Hepatocyte (in vitro differentiated cells): ENCODE data around the gene GRAP2. TPM values are rescaled to one million over a fixed set of nuclear protein-coding genes. Genes with fewer than 3 reads are reported as not detected.

Experiments
- DNase-seq: peaks from one replicate; pipeline ENCODE4 v3.0.0-alpha.2; 2016; ENCODE audit warnings: low spot score
- H2AFZ ChIP-seq: fragments of 200-600 bp; sonication (generic); 2 replicates; pipeline ENCODE4 v1.6.0; 2016; ENCODE audit warnings: antibody characterized with exemption, mild to moderate bottlenecking
- H3K27ac ChIP-seq: fragments of 200-600 bp; sonication (generic); 2 replicates; pipeline ENCODE4 v1.5.1; 2016; ENCODE audit warnings: mild to moderate bottlenecking
- H3K27me3 ChIP-seq: fragments of 200-600 bp; sonication (generic); 2 replicates; pipeline ENCODE4 v1.6.1; 2016
- H3K36me3 ChIP-seq: fragments of 200-600 bp; sonication (generic); replicated peaks from 2 replicates; pipeline ENCODE4 v1.5.1; 2016; ENCODE audit warnings: low read depth; ENCODE audit not compliant: insufficient read depth
- H3K4me1 ChIP-seq: fragments of 200-600 bp; sonication (generic); 2 replicates; pipeline ENCODE4 v1.5.1; 2016; ENCODE audit warnings: mild to moderate bottlenecking, moderate library complexity; ENCODE audit not compliant: insufficient read depth
- H3K4me2 ChIP-seq: fragments of 200-600 bp; sonication (generic); 2 replicates; pipeline ENCODE4 v1.6.0; 2016
- H3K4me3 ChIP-seq: fragments of 200-600 bp; sonication (generic); 2 replicates; pipeline ENCODE4 v1.5.1; 2016; ENCODE audit warnings: mild to moderate bottlenecking
- H3K79me2 ChIP-seq: fragments of 200-600 bp; sonication (generic); 2 replicates; pipeline ENCODE4 v1.6.0; 2017; ENCODE audit warnings: mild to moderate bottlenecking
- H3K9me2 ChIP-seq: fragments of 200-600 bp; sonication (generic); replicated peaks from 2 replicates; pipeline ENCODE4 v1.6.0; 2017; ENCODE audit warnings: mild to moderate bottlenecking; ENCODE audit not compliant: insufficient read depth
- H3K9me3 ChIP-seq: fragments of 200-600 bp; sonication (generic); 2 replicates; pipeline ENCODE4 v1.5.1; 2016; ENCODE audit warnings: low read depth, mild to moderate bottlenecking
- H4K20me1 ChIP-seq: fragments of 200-600 bp; sonication (generic); 2 replicates; pipeline ENCODE4 v1.6.0; 2016; ENCODE audit warnings: mild to moderate bottlenecking; ENCODE audit not compliant: insufficient read depth, poor library complexity, severe bottlenecking
- EZH2 ChIP-seq: fragments of 200-600 bp; sonication (generic); IDR thresholded peaks from 2 replicates; pipeline ENCODE4 v1.6.1; 2016; ENCODE audit warnings: antibody characterized with exemption, mild to moderate bottlenecking, borderline replicate concordance
- EZH2phosphoT487 ChIP-seq: fragments of 200-600 bp; sonication (generic); IDR thresholded peaks from one replicate; pipeline ENCODE4 v1.6.1; 2018; ENCODE audit warnings: antibody characterized with exemption, mild to moderate bottlenecking, low read depth, moderate library complexity; ENCODE audit not compliant: unreplicated experiment, severe bottlenecking
- WGBS: methylation state at CpG from one replicate; pipeline ENCODE4 v1.1.6; 2016; ENCODE audit warnings: low lambda C conversion rate; ENCODE audit errors: missing lambda C conversion rate; 5-methylcytosine and 5-hydroxymethylcytosine counted together
- polyA plus RNA-seq: library from polyadenylated mRNA; unstranded; fragments of >200 nt; fragmentation: Nextera tagmentation; extraction: Ambion mirVana; gene quantifications from 2 replicates; pipeline ENCODE4 v1.2.1, GENCODE V29; 2016
- total RNA-seq: library from RNA; depleted of rRNA; stranded (reverse); fragments of >200 nt; gene quantifications from 2 replicates; pipeline ENCODE4 v1.2.3, GENCODE V29; 2014
- TF ChIP-seq, protein P1 (sequence below): fragments of 200-600 bp; sonication (generic); IDR thresholded peaks from 2 replicates; pipeline ENCODE4 v1.5.1; 2016; ENCODE audit warnings: antibody characterized with exemption, mild to moderate bottlenecking; ENCODE audit not compliant: poor library complexity

GRAP2 gene
- total and polyA plus RNA-seq, 2 experiments from 2014 or later: 0.51 TPM; not detected in 1

DNA sequence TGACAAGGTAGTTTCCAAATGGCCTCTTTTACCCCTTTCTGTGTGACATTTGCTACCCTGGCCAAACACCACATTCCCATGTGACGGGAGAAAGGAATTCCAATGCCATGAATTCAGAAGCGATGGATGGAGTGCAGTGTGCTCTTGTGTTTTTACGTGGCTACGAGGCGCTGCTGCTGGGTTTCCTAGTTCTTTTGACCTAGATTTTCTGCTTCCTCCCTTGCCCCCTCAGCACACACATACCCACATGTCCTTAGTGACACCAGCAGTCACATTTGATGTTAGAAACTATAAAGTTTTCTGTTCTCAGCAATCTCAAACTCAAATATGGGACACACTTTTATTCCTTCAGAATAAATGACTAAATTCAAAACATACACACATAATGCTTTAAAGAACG, 51.5 kb downstream of the GRAP2 start:
- DNase-seq: no peak
- no peak overlapping the region for H3K27ac ChIP-seq
- H2AFZ ChIP-seq: no peak overlapping the region
- no peaks in the 10 kb centered on the region for H3K9me3 ChIP-seq
- H4K20me1 ChIP-seq: no peaks in the 10 kb centered on the region
- WGBS: 85% methylated on average over 6 of the region's 6 CpGs
- no peak overlapping the region for H3K4me2 ChIP-seq
- H3K9me2 ChIP-seq: no peaks in the 10 kb centered on the region
- H3K27me3 ChIP-seq: no peaks in the 10 kb centered on the region
- no peaks in the 10 kb centered on the region for H3K36me3 ChIP-seq
- H3K4me1 ChIP-seq: no peaks in the 10 kb centered on the region
- H3K4me3 ChIP-seq: no peak overlapping the region
- TF ChIP-seq, protein P1, sequence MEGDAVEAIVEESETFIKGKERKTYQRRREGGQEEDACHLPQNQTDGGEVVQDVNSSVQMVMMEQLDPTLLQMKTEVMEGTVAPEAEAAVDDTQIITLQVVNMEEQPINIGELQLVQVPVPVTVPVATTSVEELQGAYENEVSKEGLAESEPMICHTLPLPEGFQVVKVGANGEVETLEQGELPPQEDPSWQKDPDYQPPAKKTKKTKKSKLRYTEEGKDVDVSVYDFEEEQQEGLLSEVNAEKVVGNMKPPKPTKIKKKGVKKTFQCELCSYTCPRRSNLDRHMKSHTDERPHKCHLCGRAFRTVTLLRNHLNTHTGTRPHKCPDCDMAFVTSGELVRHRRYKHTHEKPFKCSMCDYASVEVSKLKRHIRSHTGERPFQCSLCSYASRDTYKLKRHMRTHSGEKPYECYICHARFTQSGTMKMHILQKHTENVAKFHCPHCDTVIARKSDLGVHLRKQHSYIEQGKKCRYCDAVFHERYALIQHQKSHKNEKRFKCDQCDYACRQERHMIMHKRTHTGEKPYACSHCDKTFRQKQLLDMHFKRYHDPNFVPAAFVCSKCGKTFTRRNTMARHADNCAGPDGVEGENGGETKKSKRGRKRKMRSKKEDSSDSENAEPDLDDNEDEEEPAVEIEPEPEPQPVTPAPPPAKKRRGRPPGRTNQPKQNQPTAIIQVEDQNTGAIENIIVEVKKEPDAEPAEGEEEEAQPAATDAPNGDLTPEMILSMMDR: no peak
- TF ChIP-seq EZH2phosphoT487: no peak
- TF ChIP-seq EZH2: no peak
- no peaks in the 10 kb centered on the region for H3K79me2 ChIP-seq

GRCh38 chr22:39953101-39953500, 52.2 kb downstream of the GRAP2 start:
- Histone ChIP-seq H4K20me1 (no peaks in the 10 kb centered on the region), H3K79me2 (no peaks in the 10 kb centered on the region), H3K4me1 (no peaks in the 10 kb centered on the region), H3K9me3 (no peaks in the 10 kb centered on the region), H3K36me3 (no peaks in the 10 kb centered on the region), H3K4me2 (no peak overlapping the region), H3K27me3 (no peaks in the 10 kb centered on the region), H3K27ac (no peak overlapping the region), H3K9me2 (no peaks in the 10 kb centered on the region), H2AFZ (no peak overlapping the region), H3K4me3 (no peak overlapping the region)
- TF ChIP-seq EZH2 (no peak), EZH2phosphoT487 (no peak)
- TF ChIP-seq, protein P1: no peak
- no peak for DNase-seq
- 83% methylated on average over 2 of the region's 2 CpGs for WGBS

DNA sequence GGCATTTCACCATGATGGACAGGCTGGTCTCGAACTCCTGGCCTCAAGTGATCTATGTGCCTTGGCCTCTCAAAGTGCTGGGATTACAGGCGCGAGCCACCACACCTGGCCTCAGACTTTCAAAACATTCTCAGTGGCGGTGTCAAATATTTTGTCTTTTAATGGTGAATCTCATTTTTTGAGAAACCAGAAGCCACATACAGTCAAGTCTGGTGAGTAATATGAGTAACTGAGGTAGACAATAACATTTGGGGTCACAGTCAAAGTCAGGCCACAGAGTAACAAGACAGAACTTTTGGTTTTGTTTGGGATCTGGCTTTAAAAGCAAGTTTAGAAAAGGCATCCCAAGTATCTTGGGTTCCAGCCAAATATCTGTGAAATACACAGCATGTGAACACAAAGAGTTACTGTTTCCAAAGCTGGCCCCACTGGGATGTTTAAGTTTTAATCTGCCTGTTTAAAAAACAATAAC, 53.7 kb downstream of the GRAP2 start:
- no peaks in the 10 kb centered on the region for H3K36me3 ChIP-seq
- 96% methylated on average over 4 of the region's 4 CpGs for WGBS
- no peaks in the 10 kb centered on the region for H4K20me1 ChIP-seq
- no peak for DNase-seq
- H3K4me2 ChIP-seq: no peak overlapping the region
- H3K4me3 ChIP-seq: no peak overlapping the region
- no peaks in the 10 kb centered on the region for H3K9me2 ChIP-seq
- no peak overlapping the region for H3K27ac ChIP-seq
- no peaks in the 10 kb centered on the region for H3K27me3 ChIP-seq
- TF ChIP-seq EZH2 (no peak), EZH2phosphoT487 (no peak)
- TF ChIP-seq, protein P1: no peak
- no peaks in the 10 kb centered on the region for H3K9me3 ChIP-seq
- no peaks in the 10 kb centered on the region for H3K79me2 ChIP-seq
- no peaks in the 10 kb centered on the region for H3K4me1 ChIP-seq
- H2AFZ ChIP-seq: no peak overlapping the region

GRCh38 chr22:39955675-39956074, 54.8 kb downstream of the GRAP2 start:
- Histone ChIP-seq H3K9me3 (no peaks in the 10 kb centered on the region), H3K4me3 (no peak overlapping the region), H3K79me2 (no peaks in the 10 kb centered on the region), H3K4me1 (no peaks in the 10 kb centered on the region), H2AFZ (no peak overlapping the region), H3K4me2 (no peak overlapping the region), H3K36me3 (no peaks in the 10 kb centered on the region), H3K27me3 (no peaks in the 10 kb centered on the region), H4K20me1 (no peaks in the 10 kb centered on the region), H3K9me2 (no peaks in the 10 kb centered on the region), H3K27ac (no peak overlapping the region)
- DNase-seq: no peak
- TF ChIP-seq, protein P1: no peak
- TF ChIP-seq EZH2phosphoT487 (no peak), EZH2 (no peak)
- WGBS: 96% methylated on average over 2 of the region's 2 CpGs
